ENCODE measurements around the gene TMEM92. TPM values are rescaled to one million over a fixed set of nuclear protein-coding genes. Genes with fewer than 3 reads are reported as not detected.
"Not testable (repeated sequence)": the region's sequence is repeated elsewhere in the genome, so short reads cannot be mapped to it uniquely, and the experiment has no call there.

The TMEM92 gene
- total RNA-seq, 1 experiment from 2014 or later = 14.8 TPM

- no peaks in the 10 kb centered on the region for H3K9me3 Mint-ChIP-seq (ENCODE audit: unreplicated experiment)
- H3K36me3 Mint-ChIP-seq (ENCODE audit: insufficient read depth, unreplicated experiment) = no peaks in the 10 kb centered on the region
- H3K27ac Mint-ChIP-seq (ENCODE audit: unreplicated experiment) = no peak overlapping the region
- no peak overlapping the region for H3K4me3 Mint-ChIP-seq (ENCODE audit: unreplicated experiment)
- Histone ChIP-seq H3K4me1 (0 out of 2 replicates have a peak, but pooled peaks cover 4% of the 10 kb centered on the region), H3K9me3 (no peaks in the 10 kb centered on the region), H3K36me3 (ENCODE audit: control insufficient read depth, insufficient read depth, low read length) (no peaks in the 10 kb centered on the region), H3K27me3 (replicated peaks; ENCODE audit: control insufficient read depth, insufficient read depth, low read length) (no peaks in the 10 kb centered on the region), H3K4me3 (ENCODE audit: low read depth, low read length) (no peak overlapping the region)
- no peak for DNase-seq
- CTCF ChIA-PET = interaction anchor here (0.6 to 1.8 kb wide), 4 partner anchors 15 to 112 kb away, joined by 3 to 8 read pairs (median 3); partner anchors contain the start of gene LRRC59
- intact Hi-C loops (cut with micrococcal nuclease; ENCODE audit: unreplicated experiment) = no loop called here
- POLR2A ChIA-PET = interaction anchor here (0.6 kb wide), 1 partner anchor 554 kb away, joined by 3 read pairs; the partner anchor contains the start of gene TOB1
- no TSS peak for BruUV-seq (replicated peaks)
- no peak for TF ChIP-seq CTCF (IDR thresholded peaks at IDR 0.05; ENCODE audit: insufficient read depth in 1 of 2, low read depth in 1 of 2, low read length in 1 of 2, severe bottlenecking in 1 of 2, unreplicated experiment in 1 of 2)
- no peaks in the 10 kb centered on the region for H3K4me1 Mint-ChIP-seq (ENCODE audit: low read depth, unreplicated experiment)
- H3K27me3 Mint-ChIP-seq (ENCODE audit: insufficient read depth, unreplicated experiment) = peaks cover 8% of the 10 kb centered on the region
Measured at GRCh38 chr17:50312308-50312707, 38.0 kb downstream of the TMEM92 start.

GRCh38 chr17:50314456-50315011 is 40.3 kb downstream of the TMEM92 start:
- H3K27me3 Mint-ChIP-seq (ENCODE audit: insufficient read depth, unreplicated experiment) = peaks cover 8% of the 10 kb centered on the region
- ChIA-PET POLR2A (no interaction called here), CTCF (no interaction called here)
- no peaks in the 10 kb centered on the region for H3K9me3 Mint-ChIP-seq (ENCODE audit: unreplicated experiment)
- BruUV-seq (replicated peaks) = no TSS peak
- H3K4me3 ChIP-seq (ENCODE audit: low read depth, low read length) = no peak overlapping the region
- DNase-seq = no peak
- peaks cover 19% of the 10 kb centered on the region for H3K4me1 ChIP-seq
- no peaks in the 10 kb centered on the region for H3K9me3 ChIP-seq
- TF ChIP-seq CTCF (IDR thresholded peaks at IDR 0.05; ENCODE audit: insufficient read depth in 1 of 2, low read depth in 1 of 2, low read length in 1 of 2, severe bottlenecking in 1 of 2, unreplicated experiment in 1 of 2) = no peak
- H3K27me3 ChIP-seq (replicated peaks; ENCODE audit: control insufficient read depth, insufficient read depth, low read length) = no peaks in the 10 kb centered on the region
- H3K36me3 Mint-ChIP-seq (ENCODE audit: insufficient read depth, unreplicated experiment) = no peaks in the 10 kb centered on the region
- intact Hi-C loops (cut with micrococcal nuclease; ENCODE audit: unreplicated experiment) = no loop called here
- H3K4me1 Mint-ChIP-seq (ENCODE audit: low read depth, unreplicated experiment) = no peaks in the 10 kb centered on the region
- no peak overlapping the region for H3K27ac Mint-ChIP-seq (ENCODE audit: unreplicated experiment)
- H3K4me3 Mint-ChIP-seq (ENCODE audit: unreplicated experiment) = no peak overlapping the region
- H3K36me3 ChIP-seq (ENCODE audit: control insufficient read depth, insufficient read depth, low read length) = no peaks in the 10 kb centered on the region

GRCh38 chr17:50316016-50316587 is 41.8 kb downstream of the TMEM92 start:
- no peaks in the 10 kb centered on the region for H3K36me3 Mint-ChIP-seq (ENCODE audit: insufficient read depth, unreplicated experiment)
- Histone ChIP-seq H3K9me3 (no peaks in the 10 kb centered on the region), H3K4me1 (peaks cover 17% of the 10 kb centered on the region), H3K27me3 (replicated peaks; ENCODE audit: control insufficient read depth, insufficient read depth, low read length) (no peaks in the 10 kb centered on the region), H3K4me3 (ENCODE audit: low read depth, low read length) (no peak overlapping the region), H3K36me3 (ENCODE audit: control insufficient read depth, insufficient read depth, low read length) (no peaks in the 10 kb centered on the region)
- H3K27ac Mint-ChIP-seq (ENCODE audit: unreplicated experiment) = no peak overlapping the region
- DNase-seq = no peak
- peaks cover 8% of the 10 kb centered on the region for H3K27me3 Mint-ChIP-seq (ENCODE audit: insufficient read depth, unreplicated experiment)
- ChIA-PET POLR2A (no interaction called here), CTCF (interaction anchor here (1.6 kb wide), 1 partner anchor 18 kb away, joined by 4 read pairs; no protein-coding TSS in a partner anchor)
- intact Hi-C loops (cut with micrococcal nuclease; ENCODE audit: unreplicated experiment) = no loop called here
- no peak for TF ChIP-seq CTCF (IDR thresholded peaks at IDR 0.05; ENCODE audit: insufficient read depth in 1 of 2, low read depth in 1 of 2, low read length in 1 of 2, severe bottlenecking in 1 of 2, unreplicated experiment in 1 of 2)
- H3K4me3 Mint-ChIP-seq (ENCODE audit: unreplicated experiment) = no peak overlapping the region
- H3K9me3 Mint-ChIP-seq (ENCODE audit: unreplicated experiment) = no peaks in the 10 kb centered on the region
- BruUV-seq (replicated peaks) = no TSS peak
- no peaks in the 10 kb centered on the region for H3K4me1 Mint-ChIP-seq (ENCODE audit: low read depth, unreplicated experiment)

- intact Hi-C loops (cut with micrococcal nuclease; ENCODE audit: unreplicated experiment); H3K27ac Mint-ChIP-seq (ENCODE audit: unreplicated experiment); BruUV-seq (replicated peaks); H3K27me3 ChIP-seq (replicated peaks; ENCODE audit: control insufficient read depth, insufficient read depth, low read length); H3K4me3 ChIP-seq (ENCODE audit: low read depth, low read length); H3K4me1 Mint-ChIP-seq (ENCODE audit: low read depth, unreplicated experiment); H3K4me3 Mint-ChIP-seq (ENCODE audit: unreplicated experiment); DNase-seq; H3K27me3 Mint-ChIP-seq (ENCODE audit: insufficient read depth, unreplicated experiment); H3K9me3 ChIP-seq; H3K36me3 Mint-ChIP-seq (ENCODE audit: insufficient read depth, unreplicated experiment); H3K36me3 ChIP-seq (ENCODE audit: control insufficient read depth, insufficient read depth, low read length); H3K9me3 Mint-ChIP-seq (ENCODE audit: unreplicated experiment); POLR2A ChIA-PET: not testable (repeated sequence)
- CTCF ChIA-PET = interaction anchor here (0.6 to 1.6 kb wide), 2 partner anchors 18 to 628 kb away, joined by 4 read pairs; no protein-coding TSS in a partner anchor
- H3K4me1 ChIP-seq = peaks cover 17% of the 10 kb centered on the region
Measured at GRCh38 chr17:50316660-50317059, 42.4 kb downstream of the TMEM92 start.

Data from Caco-2 (cell line).